Stimulated activated naive CD4-positive, alpha-beta T cell (primary cell): ENCODE data around the gene ZNF112.
A peak's percentile ranks its signal among the peaks of the same experiment; 100 is the strongest.
"Not testable (repeated sequence)": the region's sequence is repeated elsewhere in the genome, so short reads cannot be mapped to it uniquely, and the experiment has no call there.

Experiments used
- DNase-seq, 6 experiments: peaks; one replicate each; lab custom pipeline; 2025; lab: John Stamatoyannopoulos, UW

The ZNF112 gene

GRCh38 chr19:44356383-44357111 lies at the start of gene ZNF112:
Gene ZNF112, minus strand, starts transcription at chr19:44356680. Its CDS starts 16,141 bp downstream, at chr19:44340539.
- no peak for DNase-seq

DNA sequence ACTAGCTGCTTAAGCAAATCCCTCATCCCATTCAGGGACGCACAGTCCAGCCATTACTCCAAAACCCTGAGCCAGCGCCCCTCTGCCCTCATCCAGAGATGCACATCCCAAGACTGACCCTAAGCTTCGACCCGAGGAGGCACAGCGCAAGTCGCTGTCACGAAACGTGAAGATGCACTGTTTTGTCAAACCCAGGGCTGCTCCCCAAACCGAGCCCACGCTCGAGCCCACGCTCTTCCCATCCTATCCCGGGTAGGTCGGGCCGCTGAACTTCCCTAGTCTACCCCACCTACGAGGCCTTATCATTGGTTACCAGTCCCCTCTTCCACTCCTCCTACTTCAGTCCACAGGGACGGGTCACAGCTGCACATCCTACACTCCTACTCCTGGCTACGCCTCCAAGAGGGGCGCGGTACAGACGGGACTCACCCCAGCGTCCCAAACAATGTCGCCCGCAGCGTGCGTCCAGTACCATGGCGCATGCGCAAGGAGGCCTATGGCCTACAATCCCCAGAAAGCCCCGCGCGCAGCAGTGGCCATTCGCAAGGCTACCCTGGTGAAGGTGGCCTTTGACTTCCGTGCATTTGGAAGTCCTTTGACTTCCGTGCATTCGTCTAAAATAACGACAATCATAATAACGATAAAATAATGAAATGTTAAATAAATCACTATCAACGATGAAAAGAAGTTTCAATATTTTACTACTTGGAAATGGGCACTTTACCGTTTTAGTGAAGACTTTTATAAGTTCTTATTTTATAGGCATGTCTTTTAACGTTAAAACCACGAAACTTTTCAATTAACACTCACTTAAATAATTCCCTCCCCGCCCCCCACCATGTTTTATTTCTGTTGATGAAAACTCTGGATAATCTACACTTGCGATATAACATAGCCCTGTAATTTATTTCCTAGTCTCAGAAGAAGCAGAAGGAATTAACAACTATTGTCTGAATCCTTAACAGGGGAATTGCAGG lies 44.9 kb upstream of the ZNF112 start, which contains the start of gene ZNF285:
ZNF285 (minus strand) TSS at position 470 of the 977 bp plus-strand sequence. CDS start 4,395 bp downstream, outside the sequence.
- no peak for DNase-seq

DNA sequence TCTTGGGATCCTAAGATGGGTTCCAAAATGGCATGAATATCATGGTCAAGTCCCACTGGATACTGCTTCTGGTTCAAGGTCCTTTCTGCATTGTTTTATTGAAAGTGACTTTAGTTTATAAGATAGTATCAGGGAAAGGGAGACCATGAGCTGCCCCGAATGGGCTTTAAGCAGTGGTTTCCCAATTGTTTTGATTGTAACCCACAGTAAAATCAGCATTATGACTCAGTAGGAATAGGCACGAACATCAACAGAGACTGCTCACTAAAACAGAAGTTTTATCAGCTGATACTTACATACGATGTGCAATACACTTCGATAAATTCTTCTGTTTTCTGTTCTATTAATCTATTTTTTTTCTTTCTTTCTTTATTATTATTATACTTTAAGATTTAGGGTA lies 32.8 kb upstream of the ZNF112 start:
- DNase-seq: not testable (repeated sequence)

- DNase-seq: no peak
Measured at GRCh38 chr19:44374789-44375188, 18.3 kb upstream of the ZNF112 start.

DNA sequence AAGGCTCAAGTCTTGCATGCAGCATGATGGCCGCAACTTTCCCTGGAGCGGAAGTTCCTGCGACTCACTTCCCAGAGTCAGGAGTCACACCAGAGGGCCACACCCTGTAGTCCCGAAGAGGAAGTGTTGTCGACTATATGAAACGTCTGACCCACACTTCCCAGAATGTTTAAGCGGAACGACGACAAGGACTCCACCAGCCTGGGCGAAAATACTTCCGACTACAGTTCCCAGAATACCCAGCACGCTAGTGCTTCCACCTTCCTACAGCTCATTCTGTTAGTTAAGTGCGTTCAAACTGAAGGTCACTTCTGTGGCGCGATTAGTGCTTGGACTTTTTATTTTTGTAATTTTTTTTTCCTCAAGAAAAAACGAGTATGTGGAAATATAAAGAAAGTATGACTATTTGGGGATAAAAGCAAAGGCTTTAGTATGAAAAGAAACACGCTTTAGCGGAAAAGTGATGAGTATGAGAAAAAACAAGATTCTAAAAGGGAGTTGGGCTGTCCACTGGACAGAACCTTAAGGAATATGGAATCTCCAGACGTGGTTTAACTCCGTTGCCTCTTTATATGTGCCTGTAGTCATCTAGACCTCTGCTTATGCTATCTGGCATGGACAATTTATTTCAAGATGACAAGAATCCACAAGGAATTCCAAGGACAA lies 15.5 kb upstream of the ZNF112 start:
- DNase-seq: no peak

GRCh38 chr19:44367024-44367423 lies 10.5 kb upstream of the ZNF112 start:
- no peak for DNase-seq

- DNase-seq: no peak
Measured at GRCh38 chr19:44346556-44346955, 9.9 kb downstream of the ZNF112 start.

DNA sequence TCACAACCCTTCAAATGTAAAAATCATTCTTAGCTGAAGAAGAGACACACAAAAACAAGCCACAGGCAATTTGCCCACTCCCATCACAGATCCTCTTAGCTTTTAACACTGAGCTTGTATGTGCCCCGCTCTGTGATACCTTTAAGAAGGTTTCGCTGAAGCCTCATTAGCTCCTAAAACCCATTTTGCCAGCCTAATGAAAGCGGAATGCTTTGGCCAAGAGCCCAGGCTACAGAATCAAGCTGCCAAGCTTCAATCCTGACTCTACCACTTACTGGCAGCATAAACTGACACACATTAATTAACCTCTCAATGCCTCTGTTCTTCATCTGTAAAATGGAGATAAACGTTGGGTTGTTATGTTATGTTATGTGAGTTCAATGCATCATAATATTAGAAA lies 10.5 kb downstream of the ZNF112 start:
- DNase-seq: no peak

DNA sequence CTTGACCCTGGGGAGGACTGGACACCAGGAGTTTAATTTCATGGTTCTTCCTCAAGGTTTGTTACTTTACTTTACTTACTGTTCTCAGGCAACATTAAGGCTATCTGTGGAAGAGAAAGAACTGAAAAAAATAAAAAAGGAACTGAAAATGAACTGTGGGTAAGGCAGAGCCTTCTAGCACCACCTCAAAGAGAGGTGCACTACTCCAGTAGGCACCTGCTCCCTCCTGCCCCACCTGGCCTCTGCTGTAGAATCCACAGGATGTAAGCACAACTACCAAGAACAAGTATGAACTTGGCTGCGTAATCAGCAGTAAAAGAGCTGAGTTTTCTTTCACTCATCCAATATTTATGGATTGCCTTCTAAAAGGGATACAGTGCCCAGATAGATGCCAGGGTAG lies 12.2 kb downstream of the ZNF112 start:
- DNase-seq: no peak

DNA sequence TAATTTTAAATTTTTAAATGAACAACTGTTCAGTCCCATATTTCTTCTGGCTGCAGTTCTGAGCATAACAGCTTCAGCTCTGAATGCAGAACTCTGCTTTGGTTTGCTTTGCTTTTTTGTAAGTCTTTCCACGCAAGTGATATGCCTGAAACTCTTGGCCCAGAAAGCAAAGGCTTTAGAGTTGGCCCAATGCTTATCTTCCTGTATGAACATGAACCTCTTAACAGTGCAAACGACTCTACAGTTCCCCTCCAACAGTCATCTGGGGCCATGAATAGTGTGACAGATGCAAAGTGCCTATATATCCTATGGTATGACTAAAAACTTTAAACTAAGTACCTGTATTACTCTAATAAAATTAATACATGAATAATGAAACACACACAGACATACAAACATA lies 14.7 kb downstream of the ZNF112 start:
- no peak for DNase-seq

DNA sequence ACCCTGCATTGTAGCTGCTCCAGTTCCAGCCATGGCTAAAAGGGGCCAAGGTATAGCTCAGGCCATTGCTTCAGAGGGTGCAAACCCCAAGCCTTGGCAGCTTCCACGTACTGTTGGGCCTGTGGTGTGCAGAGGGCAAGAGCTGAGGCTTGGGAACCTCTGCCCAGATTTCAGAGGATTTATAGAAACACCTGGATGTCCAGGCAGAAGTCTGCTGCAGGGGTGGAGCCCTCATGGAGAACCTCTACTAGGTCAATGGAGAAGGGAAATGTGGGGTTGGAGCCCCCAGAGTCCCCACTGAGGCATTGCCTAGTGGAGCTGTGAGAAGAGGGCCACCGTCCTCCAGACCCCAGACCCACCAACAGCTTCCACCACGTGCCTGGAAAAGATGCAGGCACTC lies 21.8 kb downstream of the ZNF112 start:
- DNase-seq: not testable (repeated sequence)

DNA sequence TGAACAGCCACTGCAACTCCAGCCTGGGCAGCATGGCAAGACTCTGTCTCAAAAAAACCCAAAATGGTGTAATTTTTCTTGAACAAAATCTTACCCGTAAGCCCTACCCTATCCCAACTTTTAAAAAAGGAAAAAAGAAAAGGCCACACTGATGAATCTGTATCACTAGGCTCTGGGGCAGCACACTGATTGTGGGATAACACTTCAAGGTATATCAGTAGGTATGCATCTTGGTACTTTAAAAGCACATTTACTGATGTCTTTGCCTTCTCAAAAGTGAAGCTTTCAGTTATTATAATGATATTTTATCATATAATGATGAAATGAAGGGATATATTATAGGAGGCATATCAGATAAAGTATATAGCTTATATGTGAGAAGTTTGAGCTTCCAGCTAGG lies 24.3 kb downstream of the ZNF112 start:
- no peak for DNase-seq

GRCh38 chr19:44315883-44316282 lies 40.6 kb downstream of the ZNF112 start:
- no peak for DNase-seq

GRCh38 chr19:44313231-44313630 lies 43.2 kb downstream of the ZNF112 start:
- no peak for DNase-seq

GRCh38 chr19:44308011-44308410 lies 48.5 kb downstream of the ZNF112 start:
- DNase-seq: no peak

DNA sequence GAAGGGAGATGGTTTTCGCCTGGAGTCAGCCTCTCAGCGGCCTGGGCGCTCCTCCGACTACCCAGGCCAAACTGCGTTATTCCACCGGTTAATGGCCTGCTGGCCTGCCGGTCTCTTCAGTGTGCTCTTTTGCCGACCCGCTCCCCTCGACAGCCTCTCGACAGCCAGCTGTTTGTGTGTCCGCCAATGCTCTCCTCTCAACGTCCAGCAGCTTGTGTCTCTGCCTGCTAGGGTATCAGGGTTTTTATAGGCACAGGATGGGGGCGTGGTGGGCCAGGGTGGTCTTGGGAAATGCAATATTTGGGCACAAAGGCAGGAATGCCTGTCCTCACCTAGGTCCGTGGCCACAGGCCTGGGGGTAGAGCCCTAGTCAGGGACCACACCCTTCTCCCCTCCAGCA lies 50.2 kb downstream of the ZNF112 start:
- DNase-seq: no peak

DNA sequence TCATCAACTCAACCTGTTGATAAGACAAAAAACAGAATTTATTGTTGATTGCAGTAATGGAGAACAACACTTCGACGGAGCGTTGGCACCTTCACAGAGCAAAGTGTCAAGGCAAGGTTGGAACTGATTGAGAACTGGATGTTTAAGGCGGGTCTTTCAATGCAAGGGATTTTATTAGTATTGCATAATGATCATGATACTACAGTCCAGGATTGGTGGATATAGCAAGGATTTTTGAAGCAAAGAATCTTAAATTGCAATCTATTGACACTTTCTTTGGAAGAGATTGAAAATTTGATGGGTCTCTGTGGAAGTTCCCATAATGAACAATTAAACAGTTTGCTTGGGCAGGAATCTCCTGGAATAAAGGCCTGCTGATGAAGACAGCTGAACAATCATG lies 51.0 kb downstream of the ZNF112 start:
- no peak for DNase-seq

GRCh38 chr19:44304659-44305193 lies 51.8 kb downstream of the ZNF112 start, which contains the start of gene ZNF235:
Gene ZNF235, minus strand, starts transcription at chr19:44305025. Its CDS starts 1,621 bp downstream, at chr19:44303404.
- peak; percentile 19 to 71 (median 56) for DNase-seq

- no peak for DNase-seq
Measured at GRCh38 chr19:44303976-44304568, 52.4 kb downstream of the ZNF112 start.

GRCh38 chr19:44303320-44303719 lies 53.2 kb downstream of the ZNF112 start:
- no peak for DNase-seq

DNA sequence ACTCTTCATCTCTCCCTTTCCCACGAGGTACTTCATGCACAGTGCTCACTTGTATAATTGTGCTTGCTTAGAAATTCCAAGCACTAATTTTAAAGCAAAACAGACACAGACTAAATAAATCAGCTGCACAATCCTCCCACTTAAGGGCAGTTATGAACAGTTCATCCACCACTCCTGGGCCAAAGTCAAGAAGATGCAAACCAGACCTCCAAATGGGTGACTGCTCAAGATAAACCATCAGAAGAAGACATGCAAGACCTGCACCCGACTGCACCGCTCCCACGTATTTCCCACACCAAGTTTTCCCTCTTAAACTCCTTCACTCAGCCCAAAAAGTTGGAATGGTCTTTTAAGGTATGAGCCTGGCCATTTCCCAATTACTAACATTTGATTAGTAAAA lies 71.5 kb downstream of the ZNF112 start:
- DNase-seq: no peak

GRCh38 chr19:44282846-44283245 lies 73.6 kb downstream of the ZNF112 start:
- no peak for DNase-seq
